Activated effector memory CD4-positive, alpha-beta T cell treated with anti-CD3 and anti-CD28 coated beads, Interleukin-2, amount 50 U/mL, for 16 hours (primary cell): ENCODE results near the gene NGFR.
"Not testable (repeated sequence)": the region's sequence is repeated elsewhere in the genome, so short reads cannot be mapped to it uniquely, and the experiment has no call there.

Experiments
- DNase-seq: peaks from one replicate; pipeline ENCODE4 v3.0.0-alpha.2; 2020

NGFR gene

DNA sequence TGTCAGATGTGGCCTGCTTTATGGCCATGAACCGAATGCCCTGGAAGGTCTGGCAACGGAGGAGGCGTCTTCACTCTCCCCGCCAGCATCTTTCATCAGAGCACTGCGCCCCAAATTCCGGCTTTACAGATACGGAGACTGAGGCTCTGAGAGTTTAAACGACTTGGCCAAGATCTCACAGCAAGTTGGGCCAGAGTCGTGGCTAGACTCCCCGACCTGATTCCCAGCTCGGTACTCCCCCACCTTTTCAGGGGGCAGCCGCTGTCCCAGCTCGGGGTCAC, 1.7 kb downstream of the NGFR start:
- DNase-seq = no peak

DNA sequence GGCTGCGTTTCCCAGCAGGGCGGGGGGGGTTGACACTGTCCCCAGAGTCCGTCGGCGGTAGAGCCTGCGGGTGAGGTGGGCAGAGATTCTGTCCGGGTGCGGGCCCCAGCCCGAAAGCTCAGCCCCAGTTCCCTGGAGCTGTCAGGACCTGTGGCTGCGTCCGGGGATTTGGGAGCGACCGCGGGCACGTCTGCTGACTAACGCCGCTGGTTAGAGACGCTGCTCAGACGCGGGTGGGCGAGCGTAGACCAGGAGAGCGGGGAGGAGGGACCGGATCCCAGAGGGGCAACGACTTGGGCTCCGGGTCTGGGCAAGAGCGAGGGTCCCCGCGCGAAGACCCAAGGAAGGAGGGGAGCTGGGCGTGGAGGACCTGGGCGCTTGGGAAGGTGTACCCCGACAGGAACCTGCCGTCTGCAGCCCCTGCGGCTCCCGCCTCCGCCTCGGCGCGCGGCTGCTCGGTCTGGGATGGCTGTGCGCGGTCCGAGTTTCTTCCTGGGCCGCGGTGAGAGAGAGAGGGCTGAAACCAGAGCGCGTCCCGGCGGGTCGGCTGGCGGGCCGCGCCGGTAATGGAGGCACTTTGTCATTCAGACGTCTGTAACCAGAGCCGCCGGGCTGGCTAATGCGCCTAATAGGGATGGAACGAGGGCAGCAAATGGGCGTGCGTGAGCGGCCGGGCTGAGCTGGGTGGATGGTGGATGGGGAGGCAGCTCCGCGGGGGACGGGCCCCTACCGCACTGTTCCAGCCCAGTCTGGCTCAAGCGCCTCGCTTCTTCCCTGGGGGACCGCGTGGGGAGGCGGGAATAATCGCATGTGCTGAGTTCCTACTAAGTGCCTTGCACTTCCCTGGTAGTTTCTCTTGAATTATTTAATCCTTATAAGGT, 2.3 kb downstream of the NGFR start:
- DNase-seq = peak; percentile 66

DNA sequence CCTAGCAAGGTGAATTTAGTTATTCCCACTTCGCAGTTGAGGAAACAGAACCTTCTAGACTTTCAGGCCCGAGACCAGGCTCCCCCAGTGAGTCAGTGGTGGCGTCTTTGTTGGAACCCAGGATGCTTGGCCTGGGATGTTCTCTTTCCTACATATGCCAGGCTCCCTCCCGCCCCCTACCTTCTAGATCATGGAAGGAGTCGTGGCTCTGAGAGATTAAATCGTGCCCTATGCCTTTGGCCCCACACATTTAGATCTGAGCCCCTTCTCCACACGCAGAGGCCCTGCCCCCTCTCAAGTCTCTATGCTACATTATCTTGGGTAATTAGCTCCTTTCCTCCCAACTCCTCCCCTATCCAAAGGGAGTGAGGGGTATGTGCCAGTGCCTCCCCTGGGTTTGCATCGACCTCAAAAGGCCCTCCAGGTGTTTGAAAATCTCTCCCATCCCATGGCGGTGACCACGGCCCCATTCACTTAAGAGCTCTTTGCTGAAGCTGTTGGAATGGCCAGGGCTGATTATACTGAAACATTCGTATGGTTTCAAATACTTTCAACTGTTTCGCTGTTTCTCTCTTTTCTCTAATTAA, 3.0 kb downstream of the NGFR start:
- DNase-seq = no peak

DNA sequence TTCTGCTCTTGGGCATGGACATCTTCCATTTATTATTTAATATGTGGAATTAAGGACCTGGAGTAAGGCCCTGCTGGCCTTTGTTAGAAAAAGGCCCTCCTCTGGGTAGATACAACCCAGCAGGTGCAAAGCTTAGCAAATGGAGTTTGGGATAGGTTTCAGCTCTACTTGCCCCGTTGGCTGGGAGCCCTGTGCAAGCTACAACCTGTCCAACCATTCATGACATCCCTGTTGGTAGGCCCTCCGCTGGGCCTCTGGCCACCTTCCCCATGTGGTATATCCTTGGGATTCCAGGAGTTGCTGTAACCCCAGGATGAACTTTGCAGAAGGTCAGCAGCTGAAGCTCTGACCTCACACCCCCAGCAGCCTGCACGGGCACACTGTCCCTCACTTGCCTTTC, 6.4 kb downstream of the NGFR start:
- DNase-seq = no peak

DNA sequence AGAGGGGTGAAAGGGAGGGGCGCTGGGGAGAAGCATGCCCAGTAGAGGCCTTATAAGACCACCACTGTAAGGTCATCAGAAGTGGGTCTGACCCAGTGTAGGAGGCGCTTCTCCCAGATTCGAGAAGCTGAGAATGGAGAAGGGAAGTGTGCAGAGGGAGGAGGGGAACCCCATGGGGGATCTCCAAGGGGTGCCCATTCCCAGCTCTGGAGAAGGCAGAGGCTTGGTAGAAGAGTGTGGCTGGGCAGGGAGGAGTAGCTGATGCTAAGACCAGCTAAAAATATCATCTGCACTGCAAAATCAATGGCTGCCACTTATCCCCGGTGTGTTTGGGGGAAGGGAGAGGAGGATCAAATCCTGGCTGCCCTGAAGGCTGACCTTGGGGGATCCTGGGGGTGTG, 7.2 kb downstream of the NGFR start:
- no peak for DNase-seq

DNA sequence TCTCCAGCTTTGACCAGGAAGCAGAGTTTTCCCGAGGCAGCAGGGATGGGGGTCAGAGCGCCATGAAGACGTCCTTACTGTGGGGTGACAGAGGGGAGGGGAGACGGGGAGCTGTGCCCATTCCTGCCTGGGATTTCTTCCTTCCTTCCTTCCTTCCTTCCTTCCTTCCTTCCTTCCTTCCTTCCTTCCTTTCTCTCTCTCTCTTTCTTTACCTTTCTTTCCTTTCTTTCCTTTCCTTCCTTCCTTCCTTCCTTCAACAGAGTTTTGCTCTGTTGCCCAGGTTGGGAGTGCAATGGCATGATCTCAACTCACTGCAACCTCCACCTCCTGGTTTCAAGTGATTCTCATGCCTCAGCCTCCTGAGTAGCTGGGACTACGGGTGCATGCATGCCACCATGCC, 7.6 kb downstream of the NGFR start:
- not testable (repeated sequence) for DNase-seq

DNA sequence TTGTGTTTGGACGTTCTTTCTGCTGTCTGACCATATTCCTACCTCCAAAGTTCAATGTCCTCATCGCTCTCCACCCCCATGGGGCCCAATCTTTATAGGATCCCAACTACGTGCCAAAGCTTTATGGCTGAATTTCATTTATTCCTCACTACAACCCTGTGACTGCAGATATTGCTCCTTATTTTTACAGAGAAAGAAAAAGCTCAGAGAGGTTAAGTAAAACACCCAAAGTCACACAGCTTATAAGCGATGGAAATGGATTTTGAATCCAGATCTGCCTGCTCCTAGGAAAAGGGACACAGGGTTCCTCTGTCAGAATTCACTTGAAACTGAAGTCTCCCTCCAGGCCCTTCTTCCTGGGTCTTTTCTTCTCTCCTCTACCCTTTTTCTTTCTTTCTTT, 9.3 kb downstream of the NGFR start:
- no peak for DNase-seq

DNA sequence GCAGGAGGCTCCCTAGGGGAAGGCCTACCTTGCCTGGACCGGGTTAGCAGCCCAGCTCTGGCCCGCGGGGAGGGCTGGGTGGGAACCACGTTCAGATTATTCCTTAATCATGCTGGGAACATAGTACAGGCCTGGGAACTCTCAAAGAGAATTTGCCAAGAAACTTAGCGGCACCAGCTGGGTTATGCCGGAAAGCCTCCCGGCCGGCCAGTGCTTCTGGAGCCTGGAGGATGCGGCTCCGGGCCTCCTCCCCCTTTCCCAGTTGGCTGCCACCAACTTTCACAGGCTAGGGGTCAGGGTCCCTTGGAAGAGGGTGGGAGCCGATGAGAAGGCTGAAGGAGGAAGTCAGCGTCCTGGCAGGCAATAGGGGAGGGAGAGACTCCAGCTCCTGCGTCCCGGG, 10.8 kb downstream of the NGFR start:
- DNase-seq = no peak

DNA sequence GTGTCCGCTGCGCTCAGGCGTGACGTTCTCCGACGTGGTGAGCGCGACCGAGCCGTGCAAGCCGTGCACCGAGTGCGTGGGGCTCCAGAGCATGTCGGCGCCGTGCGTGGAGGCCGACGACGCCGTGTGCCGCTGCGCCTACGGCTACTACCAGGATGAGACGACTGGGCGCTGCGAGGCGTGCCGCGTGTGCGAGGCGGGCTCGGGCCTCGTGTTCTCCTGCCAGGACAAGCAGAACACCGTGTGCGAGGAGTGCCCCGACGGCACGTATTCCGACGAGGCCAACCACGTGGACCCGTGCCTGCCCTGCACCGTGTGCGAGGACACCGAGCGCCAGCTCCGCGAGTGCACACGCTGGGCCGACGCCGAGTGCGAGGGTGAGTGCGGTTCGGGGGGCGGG, 11.2 kb downstream of the NGFR start:
- DNase-seq = no peak

DNA sequence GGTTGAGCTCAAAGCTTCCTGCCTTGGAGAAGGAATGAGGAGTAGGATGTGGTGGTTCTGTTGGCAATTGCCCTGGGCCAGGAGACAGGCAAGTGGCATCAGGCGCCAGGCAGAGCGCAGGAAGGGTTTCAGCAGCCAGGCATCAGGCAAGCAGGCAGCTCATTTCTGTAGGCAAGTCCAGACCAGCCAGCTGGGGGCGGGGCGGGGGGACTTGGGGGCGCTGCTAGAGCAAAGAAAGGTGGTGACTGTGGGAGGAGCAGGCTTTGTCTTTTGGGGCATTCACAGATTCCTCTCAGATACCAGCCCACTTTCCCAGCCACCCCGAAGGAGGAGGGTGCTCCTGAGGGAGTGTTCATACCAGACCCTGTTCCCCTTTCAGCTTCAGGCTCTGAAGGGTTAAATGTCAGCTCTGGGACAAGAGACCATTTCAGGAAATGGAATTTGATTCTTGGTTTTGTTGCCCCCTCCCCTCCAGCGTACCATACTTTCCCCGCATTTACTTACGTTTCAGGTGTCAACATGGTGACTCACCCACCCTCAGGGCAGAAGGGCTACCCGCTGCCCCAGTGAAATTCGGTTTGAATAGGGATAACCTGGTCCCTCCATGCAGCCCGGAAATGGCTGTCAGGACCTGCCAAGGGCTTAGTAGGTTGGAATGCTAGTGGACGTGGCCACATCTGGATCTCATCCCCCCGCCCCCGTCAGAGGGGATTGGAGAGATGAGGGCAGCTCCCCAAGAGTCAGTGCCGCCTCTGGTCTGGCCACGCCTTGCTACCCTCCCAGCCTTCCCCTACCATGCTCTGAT, 13.2 kb downstream of the NGFR start:
- no peak for DNase-seq

DNA sequence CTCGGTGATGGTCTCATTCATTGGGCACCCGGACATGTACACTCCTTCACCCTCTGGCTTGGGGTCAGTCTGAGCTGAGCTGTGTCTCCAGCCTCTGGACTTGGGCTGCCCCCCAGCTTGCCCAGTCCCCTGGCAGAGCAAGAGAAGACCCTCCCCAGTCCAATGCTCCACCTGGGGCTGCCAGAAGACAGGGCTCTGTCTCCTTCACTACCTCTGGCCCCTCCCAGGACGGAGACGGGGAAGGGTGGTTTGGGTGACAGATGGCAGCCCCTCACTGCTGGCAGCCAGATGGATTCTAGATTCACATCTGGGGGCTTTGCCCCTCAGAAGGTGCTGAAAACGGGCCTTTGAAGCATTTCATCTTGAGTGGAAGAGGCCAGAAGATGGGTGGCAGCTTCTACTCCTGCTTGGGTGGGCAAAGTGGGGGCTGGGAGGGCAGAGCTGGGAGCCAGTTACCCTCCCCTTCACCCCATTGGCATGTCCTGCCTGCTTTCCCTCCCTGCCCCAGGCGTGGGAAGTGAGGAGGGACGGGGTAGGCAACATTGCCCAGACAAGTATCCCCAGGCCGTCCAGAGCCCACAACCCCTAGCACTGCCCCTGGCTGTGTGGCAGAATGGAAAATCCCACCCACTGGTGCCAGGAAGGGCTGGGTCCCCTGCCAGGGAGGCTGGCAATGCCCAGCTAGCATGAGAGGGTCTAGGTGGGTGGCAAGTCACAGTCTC, 13.9 kb downstream of the NGFR start:
- no peak for DNase-seq

DNA sequence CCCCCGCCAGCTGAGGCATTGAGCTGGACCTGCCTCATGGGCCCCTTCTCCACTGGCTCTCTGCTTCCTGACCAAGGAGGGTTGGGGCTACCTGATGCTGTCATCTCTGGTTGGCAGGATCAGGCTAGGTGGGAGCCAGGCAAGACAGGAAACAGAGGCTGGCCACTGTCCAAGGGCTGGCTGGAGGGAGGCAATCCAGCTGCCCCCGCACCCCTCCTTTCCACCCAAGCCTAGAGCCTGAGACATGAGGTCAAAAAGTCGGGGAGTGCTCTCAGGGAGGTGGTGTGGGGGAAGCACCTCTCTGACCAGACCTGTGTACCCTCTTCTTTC, 14.5 kb downstream of the NGFR start:
- no peak for DNase-seq

DNA sequence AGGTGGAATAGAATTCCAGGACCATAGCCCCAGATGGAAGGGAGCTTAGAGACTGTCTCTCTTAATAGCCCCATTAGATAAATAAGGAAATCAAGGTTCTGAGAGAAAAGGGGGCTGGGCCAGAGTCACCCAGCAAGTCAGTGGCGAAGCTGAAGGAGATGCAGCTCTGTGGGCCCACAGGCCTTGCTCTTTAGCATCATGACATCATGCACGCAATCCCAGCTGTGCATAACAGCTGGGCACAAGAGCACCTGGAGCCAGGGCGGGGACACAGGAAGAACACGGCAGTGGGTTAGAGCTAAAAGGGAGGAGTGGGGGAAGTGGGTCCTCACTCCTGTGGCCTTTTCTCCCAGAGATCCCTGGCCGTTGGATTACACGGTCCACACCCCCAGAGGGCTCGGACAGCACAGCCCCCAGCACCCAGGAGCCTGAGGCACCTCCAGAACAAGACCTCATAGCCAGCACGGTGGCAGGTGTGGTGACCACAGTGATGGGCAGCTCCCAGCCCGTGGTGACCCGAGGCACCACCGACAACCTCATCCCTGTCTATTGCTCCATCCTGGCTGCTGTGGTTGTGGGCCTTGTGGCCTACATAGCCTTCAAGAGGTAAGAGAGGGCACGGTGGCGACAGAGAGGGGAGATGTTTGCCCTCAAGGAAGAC, 15.1 kb downstream of the NGFR start:
- DNase-seq = no peak

DNA sequence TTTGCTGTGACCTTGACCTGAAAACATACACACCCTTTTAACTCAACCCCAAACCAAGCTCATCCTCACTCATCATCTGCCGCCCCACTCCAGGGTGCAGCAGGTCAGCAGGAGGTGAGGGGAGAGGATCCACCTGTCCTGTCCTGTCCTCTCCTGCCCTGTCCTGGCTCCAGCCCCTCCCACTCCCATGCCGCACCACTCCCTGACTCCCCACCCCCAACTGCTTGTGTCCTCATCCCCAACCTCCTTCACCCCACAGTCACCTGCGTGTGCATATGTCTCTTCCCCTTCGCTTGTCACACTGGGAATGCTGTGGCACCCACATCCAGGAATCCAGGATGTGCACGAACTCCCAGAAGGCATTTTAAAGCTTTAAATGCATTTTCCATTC, 15.6 kb downstream of the NGFR start:
- no peak for DNase-seq

DNA sequence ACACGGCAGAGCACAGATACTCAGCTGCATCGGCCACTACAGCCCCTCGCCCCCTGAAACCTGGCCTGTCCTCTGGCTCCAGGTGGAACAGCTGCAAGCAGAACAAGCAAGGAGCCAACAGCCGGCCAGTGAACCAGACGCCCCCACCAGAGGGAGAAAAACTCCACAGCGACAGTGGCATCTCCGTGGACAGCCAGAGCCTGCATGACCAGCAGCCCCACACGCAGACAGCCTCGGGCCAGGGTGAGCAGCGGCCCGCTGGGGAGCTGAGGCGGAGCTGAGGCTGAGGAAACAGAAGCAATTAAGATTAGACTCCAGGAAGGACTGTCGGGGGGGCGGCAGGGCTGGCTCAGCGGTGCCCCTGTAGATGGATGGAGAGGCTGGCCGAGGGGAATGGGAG, 16.7 kb downstream of the NGFR start:
- DNase-seq = no peak

DNA sequence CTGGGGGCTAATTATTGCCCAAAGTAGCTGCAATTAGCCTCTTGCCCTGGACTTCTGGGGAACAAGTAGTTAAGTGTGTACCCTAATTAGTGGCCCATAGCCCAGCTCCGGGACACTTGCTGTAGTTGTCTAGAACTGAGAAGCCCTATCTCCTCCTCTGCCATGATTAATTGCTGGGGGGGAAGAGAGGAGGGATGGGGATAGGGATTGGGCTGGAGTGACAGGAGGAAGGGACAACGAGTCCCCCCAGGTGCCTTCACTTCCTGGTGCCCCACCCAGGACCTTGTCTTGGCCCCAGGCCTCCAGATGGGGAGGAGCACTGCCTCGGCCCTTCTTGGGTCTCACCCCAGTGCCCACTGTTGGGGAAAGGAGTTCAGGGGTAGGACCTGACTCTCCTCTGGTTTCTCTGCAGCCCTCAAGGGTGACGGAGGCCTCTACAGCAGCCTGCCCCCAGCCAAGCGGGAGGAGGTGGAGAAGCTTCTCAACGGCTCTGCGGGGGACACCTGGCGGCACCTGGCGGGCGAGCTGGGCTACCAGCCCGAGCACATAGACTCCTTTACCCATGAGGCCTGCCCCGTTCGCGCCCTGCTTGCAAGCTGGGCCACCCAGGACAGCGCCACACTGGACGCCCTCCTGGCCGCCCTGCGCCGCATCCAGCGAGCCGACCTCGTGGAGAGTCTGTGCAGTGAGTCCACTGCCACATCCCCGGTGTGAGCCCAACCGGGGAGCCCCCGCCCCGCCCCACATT, 17.4 kb downstream of the NGFR start:
- no peak for DNase-seq

DNA sequence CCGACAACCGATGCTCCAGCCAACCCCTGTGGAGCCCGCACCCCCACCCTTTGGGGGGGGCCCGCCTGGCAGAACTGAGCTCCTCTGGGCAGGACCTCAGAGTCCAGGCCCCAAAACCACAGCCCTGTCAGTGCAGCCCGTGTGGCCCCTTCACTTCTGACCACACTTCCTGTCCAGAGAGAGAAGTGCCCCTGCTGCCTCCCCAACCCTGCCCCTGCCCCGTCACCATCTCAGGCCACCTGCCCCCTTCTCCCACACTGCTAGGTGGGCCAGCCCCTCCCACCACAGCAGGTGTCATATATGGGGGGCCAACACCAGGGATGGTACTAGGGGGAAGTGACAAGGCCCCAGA, 17.9 kb downstream of the NGFR start:
- no peak for DNase-seq

DNA sequence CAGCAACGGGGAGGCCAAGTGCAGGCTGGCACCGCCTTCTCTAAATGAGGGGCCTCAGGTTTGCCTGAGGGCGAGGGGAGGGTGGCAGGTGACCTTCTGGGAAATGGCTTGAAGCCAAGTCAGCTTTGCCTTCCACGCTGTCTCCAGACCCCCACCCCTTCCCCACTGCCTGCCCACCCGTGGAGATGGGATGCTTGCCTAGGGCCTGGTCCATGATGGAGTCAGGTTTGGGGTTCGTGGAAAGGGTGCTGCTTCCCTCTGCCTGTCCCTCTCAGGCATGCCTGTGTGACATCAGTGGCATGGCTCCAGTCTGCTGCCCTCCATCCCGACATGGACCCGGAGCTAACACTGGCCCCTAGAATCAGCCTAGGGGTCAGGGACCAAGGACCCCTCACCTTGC, 18.5 kb downstream of the NGFR start:
- DNase-seq = no peak

DNA sequence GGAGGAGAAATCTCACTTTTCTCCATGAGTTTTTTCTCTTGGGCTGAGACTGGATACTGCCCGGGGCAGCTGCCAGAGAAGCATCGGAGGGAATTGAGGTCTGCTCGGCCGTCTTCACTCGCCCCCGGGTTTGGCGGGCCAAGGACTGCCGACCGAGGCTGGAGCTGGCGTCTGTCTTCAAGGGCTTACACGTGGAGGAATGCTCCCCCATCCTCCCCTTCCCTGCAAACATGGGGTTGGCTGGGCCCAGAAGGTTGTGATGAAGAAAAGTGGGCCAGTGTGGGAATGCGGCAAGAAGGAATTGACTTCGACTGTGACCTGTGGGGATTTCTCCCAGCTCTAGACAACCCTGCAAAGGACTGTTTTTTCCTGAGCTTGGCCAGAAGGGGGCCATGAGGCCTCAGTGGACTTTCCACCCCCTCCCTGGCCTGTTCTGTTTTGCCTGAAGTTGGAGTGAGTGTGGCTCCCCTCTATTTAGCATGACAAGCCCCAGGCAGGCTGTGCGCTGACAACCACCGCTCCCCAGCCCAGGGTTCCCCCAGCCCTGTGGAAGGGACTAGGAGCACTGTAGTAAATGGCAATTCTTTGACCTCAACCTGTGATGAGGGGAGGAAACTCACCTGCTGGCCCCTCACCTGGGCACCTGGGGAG, 19.1 kb downstream of the NGFR start:
- DNase-seq = no peak

DNA sequence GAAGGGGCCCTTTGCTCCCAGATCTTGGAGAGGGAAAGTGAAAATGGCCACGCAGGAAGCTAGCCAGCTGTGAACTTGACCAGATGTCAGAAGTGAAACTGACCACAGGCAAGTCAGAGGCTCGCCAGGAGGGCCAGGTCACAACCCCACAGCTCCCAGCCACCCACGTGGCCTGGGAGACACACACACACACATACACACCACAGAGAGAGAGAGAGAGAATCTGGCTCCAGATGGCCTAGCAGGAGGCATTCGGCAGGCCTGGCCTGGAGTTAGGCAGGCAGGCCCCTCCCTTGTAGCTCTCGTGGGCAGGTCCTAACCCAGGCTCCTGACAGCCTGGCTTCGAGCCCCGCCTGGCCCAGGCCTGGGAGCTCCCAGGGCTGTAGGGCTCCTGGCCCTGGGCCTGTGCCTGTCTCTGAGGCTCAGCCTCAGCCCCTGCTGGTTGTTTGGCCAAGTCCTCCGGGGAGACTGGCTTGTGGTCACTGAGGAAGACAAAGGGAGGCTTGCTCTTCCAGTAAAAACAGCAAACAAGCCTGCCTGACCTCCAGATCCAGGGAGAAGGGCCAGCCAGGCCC, 20.2 kb downstream of the NGFR start:
- DNase-seq = no peak

DNA sequence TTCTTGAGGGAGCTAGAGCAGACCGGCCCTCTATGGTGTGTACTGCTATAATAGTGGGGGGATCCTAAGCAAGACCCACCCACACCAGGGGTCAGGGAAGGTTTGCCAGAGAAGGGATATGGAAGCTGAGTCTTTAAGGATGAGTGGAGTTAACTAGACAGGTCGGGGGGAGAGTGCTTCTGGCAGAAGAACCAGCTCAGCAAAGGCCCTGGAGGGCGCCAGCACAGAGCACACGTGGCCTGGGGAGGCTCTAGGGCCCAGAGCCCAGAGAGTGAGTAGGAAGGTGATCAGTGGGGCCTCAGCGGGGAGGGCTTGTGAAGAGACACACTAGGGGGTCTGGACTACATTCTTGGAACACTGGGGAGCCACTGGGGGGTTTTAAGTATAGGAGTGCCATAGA, 21.1 kb downstream of the NGFR start:
- no peak for DNase-seq
